GM18520 (cell line): Measurements from ENCODE around the gene TP53I11.

Experiments
- ATAC-seq: cut with Tn5 transposase; IDR thresholded peaks from one replicate; pipeline ENCODE4 v1.9.1; 2021; ENCODE audit not compliant: unreplicated experiment

Gene TP53I11

GRCh38 chr11:44915621-44916020 is 35.1 kb downstream of the TP53I11 start:
- no peak for ATAC-seq

DNA sequence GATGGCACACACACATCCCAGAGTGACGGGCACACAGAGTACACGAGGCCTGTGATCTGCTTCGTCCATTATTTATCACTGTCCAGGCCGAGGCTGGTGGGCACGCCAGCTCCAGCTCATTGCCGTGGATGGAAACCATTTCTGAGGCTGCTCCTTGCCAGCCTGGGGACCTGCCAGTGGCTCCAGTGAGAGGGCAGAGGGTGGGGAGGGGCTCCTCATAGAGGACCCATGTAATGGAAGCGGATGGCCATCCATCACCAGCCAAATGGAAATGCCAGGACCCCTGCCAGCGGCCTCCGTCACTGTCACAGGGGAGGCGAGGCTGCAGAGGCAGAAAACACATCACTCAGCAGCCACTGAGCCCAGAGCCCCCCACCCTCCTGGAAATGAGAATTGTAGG is 35.7 kb downstream of the TP53I11 start:
- ATAC-seq: no peak

- no peak for ATAC-seq
Observed at GRCh38 chr11:44914105-44914504, 36.6 kb downstream of the TP53I11 start.

GRCh38 chr11:44913502-44913901 is 37.2 kb downstream of the TP53I11 start:
- ATAC-seq: no peak

DNA sequence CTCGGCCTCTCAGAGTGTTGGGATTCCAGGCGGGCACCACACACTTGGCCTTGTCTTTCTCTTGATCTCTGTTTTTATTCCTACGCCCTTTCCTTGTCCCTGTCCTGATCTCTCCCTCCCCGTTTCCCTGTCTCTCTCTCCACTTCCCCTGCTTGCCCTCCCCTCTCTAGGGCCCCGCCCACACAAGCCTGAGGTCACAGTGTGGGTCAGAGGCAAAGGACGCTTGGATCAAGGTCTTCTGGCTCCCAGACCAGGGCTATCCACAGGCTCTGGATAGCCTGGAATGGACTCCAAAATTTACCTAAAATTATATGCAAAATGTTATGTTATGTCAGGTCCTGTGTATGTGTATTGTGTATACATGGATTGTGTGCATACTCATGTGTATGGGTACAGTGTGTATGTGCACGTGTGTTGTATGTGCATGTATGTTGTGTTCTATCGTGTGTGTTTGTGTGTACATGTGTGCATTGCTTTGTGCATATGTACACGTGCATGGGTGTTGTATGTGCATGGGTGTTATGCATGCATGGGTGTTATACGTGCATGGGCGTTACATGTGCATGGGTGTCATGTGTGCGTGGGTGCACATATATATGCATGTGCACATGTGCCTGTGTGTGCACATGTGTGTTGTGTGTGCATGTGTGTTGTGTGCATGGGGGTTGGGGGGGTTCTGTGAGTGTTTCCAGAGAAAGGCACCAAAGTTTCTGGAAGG is 38.3 kb downstream of the TP53I11 start:
- no peak for ATAC-seq

DNA sequence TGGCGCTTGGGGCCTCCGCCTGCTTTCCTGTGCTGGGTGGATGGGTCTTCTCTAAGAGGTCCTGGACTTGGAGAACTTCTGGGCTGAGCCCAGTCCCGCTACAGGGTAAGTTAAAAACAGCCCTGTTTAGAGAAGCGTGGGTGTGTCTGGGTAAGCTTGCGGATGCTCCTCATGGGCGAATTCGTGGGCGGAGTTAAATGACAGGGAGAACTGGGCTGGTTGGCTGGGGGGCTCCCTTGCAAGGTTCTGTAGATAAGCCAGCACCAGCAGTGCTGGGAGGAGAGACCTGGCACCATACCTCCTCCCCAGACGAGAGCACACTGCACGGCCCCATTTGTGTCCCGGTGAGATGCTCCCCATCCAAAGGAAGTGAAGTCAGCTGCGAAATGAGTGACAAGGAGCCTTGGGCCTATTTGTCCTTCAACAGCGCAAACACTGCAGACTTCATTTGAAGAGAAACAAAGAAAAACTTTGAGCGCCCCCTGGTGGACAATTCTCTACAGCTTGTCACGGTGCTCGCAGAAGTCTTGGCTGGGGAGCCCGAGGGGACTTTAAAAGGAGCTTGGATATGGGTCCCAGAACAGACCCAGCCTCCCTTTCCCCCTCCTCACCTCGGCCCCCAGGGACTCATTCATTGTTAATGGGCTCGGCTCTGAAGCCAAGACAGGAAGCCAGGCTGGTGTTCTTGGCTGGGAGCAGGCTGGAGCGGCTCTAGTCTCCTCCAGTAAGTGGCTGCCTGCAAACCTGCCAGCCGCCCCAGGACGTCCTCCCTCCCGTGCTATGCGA is 39.5 kb downstream of the TP53I11 start:
- ATAC-seq: no peak

DNA sequence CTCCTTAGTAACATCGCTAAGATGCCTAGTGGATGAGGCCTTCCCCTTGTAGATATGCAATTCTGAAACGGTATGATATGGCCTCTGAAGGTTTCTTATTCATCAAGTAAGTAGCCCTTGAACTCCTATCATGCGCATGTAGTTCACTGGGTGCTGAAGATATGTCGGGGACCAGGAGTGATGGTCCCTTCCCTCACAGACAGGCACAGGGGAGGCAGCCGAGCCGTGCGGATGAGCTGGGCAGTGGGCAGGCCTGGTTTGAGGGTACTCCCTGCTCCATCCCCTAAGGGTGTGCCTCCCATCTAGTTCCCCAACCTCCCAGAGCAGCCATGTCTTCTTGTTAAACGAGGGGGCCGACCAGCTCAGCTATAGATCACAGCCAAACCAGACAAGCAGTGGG is 40.1 kb downstream of the TP53I11 start:
- ATAC-seq: no peak

DNA sequence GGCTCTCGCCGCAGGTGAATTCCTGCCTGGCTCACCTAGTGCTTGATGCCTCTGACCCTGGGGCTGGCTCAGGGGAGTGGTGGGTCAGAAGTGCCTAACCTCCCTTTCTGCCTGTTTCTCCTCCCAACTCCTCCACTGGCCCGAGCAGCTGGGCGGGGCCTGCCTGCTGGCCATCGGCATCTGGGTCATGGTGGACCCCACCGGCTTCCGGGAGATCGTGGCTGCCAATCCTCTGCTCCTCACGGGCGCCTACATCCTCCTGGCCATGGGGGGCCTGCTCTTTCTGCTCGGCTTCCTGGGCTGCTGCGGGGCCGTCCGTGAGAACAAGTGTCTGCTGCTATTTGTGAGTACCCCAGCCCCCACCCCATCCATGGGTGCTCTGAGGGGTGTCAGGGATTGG is 41.1 kb downstream of the TP53I11 start:
- no peak for ATAC-seq

DNA sequence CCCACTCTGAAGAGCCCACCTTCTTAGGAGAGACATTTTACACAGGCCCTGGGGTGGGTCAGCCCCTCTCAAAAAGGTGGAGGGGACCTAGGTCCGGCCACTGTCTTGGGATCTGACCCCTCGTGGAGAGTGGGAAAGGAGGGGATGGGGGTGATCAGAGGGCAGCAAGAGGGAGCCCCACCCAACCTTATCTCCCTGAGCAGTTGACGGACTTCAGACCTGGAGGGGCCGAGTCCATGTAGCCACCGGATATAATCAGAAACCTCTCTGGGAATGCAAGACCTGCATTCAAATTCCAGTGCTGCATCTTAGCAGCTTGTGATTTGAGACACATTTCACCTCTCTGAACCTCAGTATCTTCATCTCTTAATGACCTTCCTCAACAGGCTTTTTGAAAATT is 44.0 kb downstream of the TP53I11 start:
- no peak for ATAC-seq

DNA sequence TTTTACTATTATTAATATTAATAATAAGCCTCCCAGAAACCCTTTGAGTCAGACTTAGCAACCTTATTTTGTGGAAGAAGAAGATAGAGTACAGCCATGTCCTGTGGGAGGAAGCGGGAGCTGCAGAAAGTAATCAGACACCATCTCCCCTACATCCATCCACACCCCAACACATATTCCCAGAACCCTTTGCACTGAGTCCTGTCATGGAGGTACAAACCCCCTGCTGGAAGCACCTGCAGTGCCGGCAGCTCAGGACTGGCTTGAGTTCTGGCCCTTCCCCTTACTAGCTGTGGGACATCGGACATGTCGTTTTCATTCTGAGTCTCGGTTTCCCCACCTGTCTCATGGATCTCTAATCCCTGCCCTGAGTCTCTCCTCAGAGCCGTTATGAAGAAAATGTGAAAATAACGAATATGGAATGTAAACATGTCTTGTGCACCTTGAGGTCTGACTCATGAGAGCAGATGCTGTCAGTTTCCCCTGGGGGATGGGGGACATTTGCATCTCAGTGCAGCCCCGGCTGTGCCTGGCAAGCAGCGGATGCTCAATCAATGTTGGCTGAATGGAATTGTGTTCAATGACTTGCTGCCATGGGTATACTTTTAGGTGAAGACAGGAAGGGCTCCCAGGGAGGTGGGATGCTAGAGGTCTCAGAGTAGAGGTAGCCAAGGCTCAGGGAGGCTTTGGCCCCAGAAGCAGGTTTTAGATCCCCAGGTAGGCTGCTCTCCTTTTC is 45.4 kb downstream of the TP53I11 start:
- ATAC-seq: no peak

- ATAC-seq: no peak
Observed at GRCh38 chr11:44904261-44905020, 46.2 kb downstream of the TP53I11 start.

GRCh38 chr11:44903518-44903917 is 47.2 kb downstream of the TP53I11 start:
- ATAC-seq: no peak

DNA sequence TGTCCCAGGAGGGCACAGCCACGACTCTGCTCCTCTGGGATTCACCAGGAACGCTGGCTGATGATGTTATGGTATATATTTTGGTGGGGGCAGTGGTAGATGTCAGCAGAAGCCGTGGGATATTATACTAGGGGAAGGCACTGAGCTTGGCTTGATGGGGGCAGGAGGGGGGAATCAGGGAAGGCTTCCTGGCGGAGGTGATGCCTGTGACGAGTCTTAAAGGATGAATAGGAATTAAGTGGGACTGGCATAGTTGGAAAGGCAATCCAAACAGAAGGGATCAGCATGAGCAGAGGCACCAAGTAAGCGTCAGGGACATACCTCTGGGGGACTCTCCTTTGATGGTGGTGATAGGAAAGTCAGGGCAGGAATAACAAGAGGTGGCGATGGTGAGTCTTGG is 47.6 kb downstream of the TP53I11 start:
- ATAC-seq: no peak

DNA sequence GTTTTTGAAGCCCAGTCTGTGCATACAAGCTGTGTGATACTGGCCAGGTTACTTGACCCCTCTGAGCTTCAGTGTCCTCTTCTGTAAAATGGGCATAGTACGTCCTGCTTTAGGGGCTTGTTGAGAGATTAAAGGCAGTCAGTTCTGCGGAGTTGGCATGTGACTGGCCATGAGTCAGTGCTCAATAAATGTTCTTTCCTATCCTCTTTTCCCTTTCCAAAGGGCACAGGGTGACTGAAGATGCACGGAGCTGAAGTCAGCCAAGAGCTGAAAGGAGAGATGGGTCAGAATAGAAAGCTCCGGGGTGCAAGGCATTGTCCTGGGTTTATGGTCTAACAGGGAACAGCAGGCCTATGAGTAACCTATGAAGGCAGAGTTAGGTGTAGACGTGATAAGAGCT is 48.9 kb downstream of the TP53I11 start:
- no peak for ATAC-seq

DNA sequence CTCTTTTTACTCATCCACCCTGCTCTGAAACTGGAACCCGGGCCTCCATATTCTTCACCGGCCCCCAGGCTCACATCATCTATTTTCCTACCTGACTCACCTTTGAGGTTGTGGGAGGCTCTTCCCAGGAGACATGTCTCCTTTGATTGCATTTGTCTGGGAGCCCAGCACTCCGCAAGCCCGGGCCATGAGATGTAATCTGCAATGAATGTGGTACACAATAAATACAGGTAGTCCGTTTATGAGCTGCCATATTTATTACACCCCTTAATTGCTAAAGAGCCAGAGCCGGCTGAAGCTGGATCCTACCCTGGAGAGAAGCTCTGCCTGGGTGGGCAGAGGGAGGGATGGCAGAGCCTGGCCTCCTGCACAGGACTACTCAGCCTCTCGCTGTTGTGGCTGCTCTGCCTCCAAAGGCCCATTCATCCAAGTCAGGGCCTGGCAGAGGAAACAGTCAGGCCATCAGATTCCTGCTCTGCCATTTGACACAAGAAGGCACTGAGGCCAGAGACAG is 49.5 kb downstream of the TP53I11 start:
- no peak for ATAC-seq

- no peak for ATAC-seq
Observed at GRCh38 chr11:44899959-44900358, 50.7 kb downstream of the TP53I11 start.

GRCh38 chr11:44893846-44894617 is 56.7 kb downstream of the TP53I11 start:
- no peak for ATAC-seq

- no peak for ATAC-seq
Observed at GRCh38 chr11:44893308-44893822, 57.3 kb downstream of the TP53I11 start.

GRCh38 chr11:44892843-44893242 is 57.8 kb downstream of the TP53I11 start:
- no peak for ATAC-seq

DNA sequence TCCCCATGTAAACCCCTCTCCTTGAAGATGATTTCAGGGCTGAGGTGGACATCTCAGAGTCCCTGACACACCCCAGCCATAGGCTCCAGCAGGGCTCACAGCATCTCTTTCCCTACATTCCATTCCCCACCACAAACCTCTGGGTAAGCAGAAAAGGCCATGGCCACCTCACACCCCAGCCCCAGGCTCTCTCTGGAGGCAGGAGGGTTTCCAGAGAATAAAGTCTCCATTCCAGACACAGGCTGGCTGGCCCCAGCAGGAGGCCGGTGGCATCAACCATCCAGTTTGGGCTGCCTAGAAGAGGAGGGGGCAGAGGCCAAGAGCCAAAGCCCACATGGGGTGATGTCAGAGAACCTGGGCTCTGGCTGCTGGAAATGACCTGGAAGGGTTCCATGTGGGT is 61.4 kb downstream of the TP53I11 start:
- ATAC-seq: no peak
